MCF 10A (cell line): ENCODE results near the gene CACNB2. TPM values are rescaled to one million over a fixed set of nuclear protein-coding genes. Genes with fewer than 3 reads are reported as not detected.
A peak's percentile ranks its signal among the peaks of the same experiment; 100 is the strongest.

Experiments
- BruUV-seq: library from RNA; stranded (reverse); fragments of 400-500 nt; replicated peaks from 2 replicates; lab custom pipeline; 2021; lab: Mats Ljungman, UMichigan
- CTCF ChIA-PET: fragments of 300-600 bp; sonication (Branson Sonifier 250); formaldehyde crosslinking; extraction: SDS; loops from one replicate; lab custom pipeline; 2021; ENCODE audit warnings: antibody characterized with exemption, inconsistent platforms; lab: Yijun Ruan, JAX
- POLR2A ChIA-PET: fragments of 300-600, 350-650 bp; sonication (Branson Sonifier 250); formaldehyde crosslinking; extraction: SDS; loops from one replicate; lab custom pipeline; 2020; ENCODE audit warnings: antibody characterized with exemption, inconsistent platforms; lab: Yijun Ruan, JAX
- DNase-seq: peaks from one replicate; pipeline ENCODE4 v3.0.0-alpha.2; 2018; ENCODE audit not compliant: unreplicated experiment
- H3K27ac Mint-ChIP-seq: one replicate; pipeline ENCODE4 v1.8.0; 2022; ENCODE audit warnings: mild to moderate bottlenecking, low read depth, mixed read lengths; ENCODE audit not compliant: unreplicated experiment
- H3K27me3 Mint-ChIP-seq: one replicate; pipeline ENCODE4 v1.8.0; 2022; ENCODE audit warnings: mixed read lengths; ENCODE audit not compliant: insufficient read depth, unreplicated experiment
- H3K36me3 Mint-ChIP-seq: one replicate; pipeline ENCODE4 v1.8.0; 2022; ENCODE audit warnings: mild to moderate bottlenecking, moderate library complexity, mixed read lengths; ENCODE audit not compliant: insufficient read depth, unreplicated experiment
- H3K4me1 Mint-ChIP-seq: one replicate; pipeline ENCODE4 v1.8.0; 2022; ENCODE audit warnings: mixed read lengths; ENCODE audit not compliant: insufficient read depth, unreplicated experiment
- H3K4me3 Mint-ChIP-seq: one replicate; pipeline ENCODE4 v1.8.0; 2022; ENCODE audit warnings: mild to moderate bottlenecking, moderate library complexity, mixed read lengths; ENCODE audit not compliant: unreplicated experiment
- H3K9me3 Mint-ChIP-seq: one replicate; pipeline ENCODE4 v1.8.0; 2022; ENCODE audit warnings: mixed read lengths; ENCODE audit not compliant: unreplicated experiment
- CTCF ChIP-seq: fragments of 200-600 bp; IDR thresholded peaks from one replicate; pipeline ENCODE4 v1.8.0; 2022; ENCODE audit warnings: antibody characterized with exemption, mild to moderate bottlenecking; ENCODE audit not compliant: unreplicated experiment
- intact Hi-C: fragments of 100-400 bp; cut with micrococcal nuclease; formaldehyde crosslinking; loops from 2 replicates; pipeline ENCODE4 v1.14.1; 2022
- total RNA-seq: library from RNA; stranded (reverse); gene quantifications from 2 replicates; pipeline ENCODE4 v1.2.3, GENCODE V29; 2022

Gene CACNB2
- total RNA-seq, 1 experiment from 2014 or later: 3.3 TPM

DNA sequence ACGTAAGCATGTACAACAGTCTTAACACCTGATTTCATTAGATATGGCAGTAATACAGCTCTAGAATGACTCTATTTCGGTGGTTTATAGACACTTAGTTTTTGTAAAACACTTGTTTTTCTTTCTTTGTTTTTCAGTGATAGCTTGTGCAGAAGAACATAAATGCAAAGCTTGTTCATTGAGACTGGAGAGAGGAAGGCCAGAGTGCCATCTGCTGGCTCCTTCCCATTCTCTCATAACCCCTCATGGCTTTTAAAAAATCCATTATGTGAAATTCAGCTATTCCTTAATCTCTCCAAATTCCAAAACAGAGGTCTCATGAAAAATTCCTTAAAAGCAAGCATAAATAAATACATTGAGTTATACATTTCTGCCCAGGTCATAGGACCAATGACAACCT is 76.3 kb downstream of the CACNB2 start:
- CTCF ChIA-PET: interaction anchor here (0.6 to 8.6 kb wide), 62 partner anchors 8 to 864 kb away, joined by 3 to 198 read pairs (median 4); no protein-coding TSS in a partner anchor
- Mint-ChIP-seq H3K9me3 (no peaks in the 10 kb centered on the region), H3K27ac (no peak overlapping the region), H3K27me3 (no peaks in the 10 kb centered on the region), H3K4me1 (no peaks in the 10 kb centered on the region), H3K36me3 (peaks cover 6% of the 10 kb centered on the region), H3K4me3 (no peak overlapping the region)
- POLR2A ChIA-PET: interaction anchor here (0.6 to 1.2 kb wide), 7 partner anchors 23 to 705 kb away, joined by 3 to 4 read pairs (median 4); partner anchors contain the start of gene NSUN6
- peak; percentile 39 for DNase-seq
- TF ChIP-seq CTCF: peak; percentile 46
- BruUV-seq: no TSS peak
- intact Hi-C loops: loop anchor here (1.0 to 5.0 kb wide), 4 partner anchors 59 to 609 kb away; no protein-coding TSS in a partner anchor

- no TSS peak for BruUV-seq
- CTCF ChIA-PET: interaction anchor here (1.3 to 8.6 kb wide), 14 partner anchors 10 to 479 kb away, joined by 3 to 198 read pairs (median 8); no protein-coding TSS in a partner anchor
These were observed 77.4 kb downstream of the CACNB2 start for GRCh38 chr10:18217577-18217976.

GRCh38 chr10:18219146-18219545 is 78.9 kb downstream of the CACNB2 start:
- peaks cover 6% of the 10 kb centered on the region for H3K36me3 Mint-ChIP-seq
- no peaks in the 10 kb centered on the region for H3K9me3 Mint-ChIP-seq
- ChIA-PET POLR2A (interaction anchor here (0.8 kb wide), 1 partner anchor 367 kb away, joined by 3 read pairs; no protein-coding TSS in a partner anchor), CTCF (interaction anchor here (0.5 to 8.6 kb wide), 6 partner anchors 114 to 523 kb away, joined by 3 to 198 read pairs (median 4); no protein-coding TSS in a partner anchor)
- no TSS peak for BruUV-seq
- no peaks in the 10 kb centered on the region for H3K27me3 Mint-ChIP-seq
- H3K4me1 Mint-ChIP-seq: no peaks in the 10 kb centered on the region
- no peak overlapping the region for H3K27ac Mint-ChIP-seq
- no peak overlapping the region for H3K4me3 Mint-ChIP-seq
- DNase-seq: no peak
- TF ChIP-seq CTCF: no peak
- intact Hi-C loops: loop anchor here (5.0 kb wide), 1 partner anchor 62 kb away; no protein-coding TSS in a partner anchor

More at GRCh38 chr10:18217577-18217976, 77.4 kb downstream of the CACNB2 start:
- DNase-seq: no peak
- Mint-ChIP-seq H3K9me3 (no peaks in the 10 kb centered on the region), H3K4me3 (no peak overlapping the region), H3K27me3 (no peaks in the 10 kb centered on the region), H3K27ac (no peak overlapping the region), H3K36me3 (peaks cover 6% of the 10 kb centered on the region), H3K4me1 (no peaks in the 10 kb centered on the region)
- POLR2A ChIA-PET: interaction anchor here (1.2 kb wide), 1 partner anchor 308 kb away, joined by 4 read pairs; no protein-coding TSS in a partner anchor
- intact Hi-C loops: loop anchor here (5.0 kb wide), 1 partner anchor 60 kb away; no protein-coding TSS in a partner anchor
- no peak for TF ChIP-seq CTCF

GRCh38 chr10:18221123-18221522 is 80.9 kb downstream of the CACNB2 start:
- Mint-ChIP-seq H3K4me3 (no peak overlapping the region), H3K36me3 (peaks cover 6% of the 10 kb centered on the region), H3K27me3 (no peaks in the 10 kb centered on the region), H3K9me3 (no peaks in the 10 kb centered on the region), H3K4me1 (peaks cover 12% of the 10 kb centered on the region), H3K27ac (no peak overlapping the region)
- intact Hi-C loops: no loop called here
- no peak for DNase-seq
- BruUV-seq: no TSS peak
- no peak for TF ChIP-seq CTCF
- POLR2A ChIA-PET: no interaction called here
- CTCF ChIA-PET: no interaction called here
